Neuron (in vitro differentiated cells): ENCODE measurements around the gene PVALEF.

Experiments
- H2AFZ ChIP-seq: one replicate; pipeline ENCODE4 v1.6.1; 2013; ENCODE audit warnings: low read depth, mild to moderate bottlenecking, inconsistent platforms, low read length, moderate library complexity
- H3K27me3 ChIP-seq: one replicate; pipeline ENCODE4 v1.6.1; 2013; ENCODE audit warnings: low read length; ENCODE audit not compliant: insufficient read depth
- H3K36me3 ChIP-seq: one replicate; pipeline ENCODE4 v1.6.1; 2013; ENCODE audit warnings: low read length; ENCODE audit not compliant: insufficient read depth
- H3K4me1 ChIP-seq: one replicate; pipeline ENCODE4 v1.6.1; 2013; ENCODE audit warnings: low read length; ENCODE audit not compliant: insufficient read depth
- H3K4me3 ChIP-seq: 2 replicates; pipeline ENCODE4 v1.5.1; 2013; ENCODE audit warnings: mild to moderate bottlenecking, low read length, moderate library complexity
- H3K9me3 ChIP-seq: one replicate; pipeline ENCODE4 v1.6.1; 2013; ENCODE audit warnings: low read length

The PVALEF gene

GRCh38 chr17:81197409-81197795, 32.1 kb downstream of the PVALEF start:
- Histone ChIP-seq H3K9me3 (no peaks in the 10 kb centered on the region), H2AFZ (no peak overlapping the region), H3K36me3 (peaks cover 70% of the 10 kb centered on the region), H3K4me3 (no peak overlapping the region), H3K4me1 (no peaks in the 10 kb centered on the region), H3K27me3 (no peaks in the 10 kb centered on the region)

GRCh38 chr17:81197831-81198490, 32.7 kb downstream of the PVALEF start:
- Histone ChIP-seq H3K9me3 (no peaks in the 10 kb centered on the region), H3K4me1 (no peaks in the 10 kb centered on the region), H3K36me3 (peaks cover 71% of the 10 kb centered on the region), H2AFZ (no peak overlapping the region), H3K27me3 (no peaks in the 10 kb centered on the region), H3K4me3 (no peak overlapping the region)

- no peak overlapping the region for H2AFZ ChIP-seq
- no peak overlapping the region for H3K4me3 ChIP-seq
- H3K9me3 ChIP-seq: no peaks in the 10 kb centered on the region
- peaks cover 74% of the 10 kb centered on the region for H3K36me3 ChIP-seq
- H3K4me1 ChIP-seq: no peaks in the 10 kb centered on the region
- no peaks in the 10 kb centered on the region for H3K27me3 ChIP-seq
Observed at GRCh38 chr17:81198826-81199481, 33.6 kb downstream of the PVALEF start.

- Histone ChIP-seq H3K27me3 (no peaks in the 10 kb centered on the region), H3K4me3 (no peak overlapping the region), H3K9me3 (no peaks in the 10 kb centered on the region), H3K36me3 (peaks cover 74% of the 10 kb centered on the region), H3K4me1 (no peaks in the 10 kb centered on the region), H2AFZ (no peak overlapping the region)
Observed at GRCh38 chr17:81199482-81199830, 34.1 kb downstream of the PVALEF start.

GRCh38 chr17:81200201-81200600, 34.9 kb downstream of the PVALEF start:
- Histone ChIP-seq H3K4me1 (no peaks in the 10 kb centered on the region), H2AFZ (no peak overlapping the region), H3K27me3 (no peaks in the 10 kb centered on the region), H3K9me3 (no peaks in the 10 kb centered on the region), H3K4me3 (no peak overlapping the region), H3K36me3 (peaks cover 70% of the 10 kb centered on the region)

GRCh38 chr17:81200695-81201580, 35.6 kb downstream of the PVALEF start:
- no peak overlapping the region for H2AFZ ChIP-seq
- H3K4me1 ChIP-seq: no peaks in the 10 kb centered on the region
- no peaks in the 10 kb centered on the region for H3K9me3 ChIP-seq
- peaks cover 66% of the 10 kb centered on the region for H3K36me3 ChIP-seq
- H3K4me3 ChIP-seq: no peak overlapping the region
- H3K27me3 ChIP-seq: no peaks in the 10 kb centered on the region

GRCh38 chr17:81202318-81202717, 37.0 kb downstream of the PVALEF start:
- H3K36me3 ChIP-seq: peaks cover 60% of the 10 kb centered on the region
- H2AFZ ChIP-seq: no peak overlapping the region
- no peaks in the 10 kb centered on the region for H3K4me1 ChIP-seq
- H3K9me3 ChIP-seq: no peaks in the 10 kb centered on the region
- H3K4me3 ChIP-seq: no peak overlapping the region
- H3K27me3 ChIP-seq: no peaks in the 10 kb centered on the region

- H3K9me3 ChIP-seq: no peaks in the 10 kb centered on the region
- H3K4me3 ChIP-seq: no peak overlapping the region
- peaks cover 57% of the 10 kb centered on the region for H3K36me3 ChIP-seq
- H3K27me3 ChIP-seq: no peaks in the 10 kb centered on the region
- H2AFZ ChIP-seq: no peak overlapping the region
- H3K4me1 ChIP-seq: no peaks in the 10 kb centered on the region
Observed at GRCh38 chr17:81203136-81203535, 37.8 kb downstream of the PVALEF start.

- Histone ChIP-seq H3K36me3 (peaks cover 45% of the 10 kb centered on the region), H3K9me3 (no peaks in the 10 kb centered on the region), H2AFZ (no peak overlapping the region), H3K27me3 (no peaks in the 10 kb centered on the region), H3K4me3 (no peak overlapping the region), H3K4me1 (no peaks in the 10 kb centered on the region)
Observed at GRCh38 chr17:81204578-81204977, 39.3 kb downstream of the PVALEF start.

- Histone ChIP-seq H3K36me3 (peaks cover 38% of the 10 kb centered on the region), H3K9me3 (no peaks in the 10 kb centered on the region), H2AFZ (no peak overlapping the region), H3K4me3 (no peak overlapping the region), H3K4me1 (no peaks in the 10 kb centered on the region), H3K27me3 (no peaks in the 10 kb centered on the region)
Observed at GRCh38 chr17:81206166-81206565, 40.9 kb downstream of the PVALEF start.

- Histone ChIP-seq H3K4me1 (no peaks in the 10 kb centered on the region), H3K9me3 (no peaks in the 10 kb centered on the region), H3K4me3 (no peak overlapping the region), H3K27me3 (no peaks in the 10 kb centered on the region), H3K36me3 (peaks cover 39% of the 10 kb centered on the region), H2AFZ (no peak overlapping the region)
Observed at GRCh38 chr17:81206657-81207056, 41.4 kb downstream of the PVALEF start.

GRCh38 chr17:81207610-81208581, 42.6 kb downstream of the PVALEF start:
- no peaks in the 10 kb centered on the region for H3K27me3 ChIP-seq
- peaks cover 39% of the 10 kb centered on the region for H3K36me3 ChIP-seq
- no peak overlapping the region for H2AFZ ChIP-seq
- no peaks in the 10 kb centered on the region for H3K4me1 ChIP-seq
- no peak overlapping the region for H3K4me3 ChIP-seq
- H3K9me3 ChIP-seq: no peaks in the 10 kb centered on the region
